Left renal cortex interstitium (tissue), 4 donors: ENCODE results near the gene RBM39. TPM values are rescaled to one million over a fixed set of nuclear protein-coding genes. Genes with fewer than 3 reads are reported as not detected.

Experiments
- polyA plus RNA-seq, 4 donors: library from polyadenylated mRNA; unstranded; fragments of 120-200 nt; gene quantifications; one replicate each; pipeline ENCODE4 v1.2.1, GENCODE V29; 2013; ENCODE audit not compliant: insufficient read length in 4 of 4

Gene RBM39
- polyA plus RNA-seq, 4 donors: 488 to 707 (median 633) TPM

Other genes starting within 250 kb of the RBM39 start
- gene C20orf173, start 212.6 kb downstream of the RBM39 start, polyA plus RNA-seq: under 1 TPM in 1 of 4 donors, not detected in 3; 0.19 TPM
- gene ERGIC3, start 200.2 kb downstream of the RBM39 start, polyA plus RNA-seq: 100 to 1,000 TPM; 346 to 382 (median 357) TPM
- gene SPAG4, start 126.4 kb downstream of the RBM39 start, polyA plus RNA-seq: 1 to 10 TPM; 3.1 to 5.3 (median 4.0) TPM
- 100 to 1,000 TPM; 170 to 221 (median 198) TPM for gene CPNE1, start 77.4 kb downstream of the RBM39 start, polyA plus RNA-seq
- gene RBM12, start 77.4 kb downstream of the RBM39 start, polyA plus RNA-seq: 100 to 1,000 TPM in 2 of 4 donors, 10 to 100 TPM in 2; 88.0 to 108 (median 97.7) TPM
- gene NFS1, start 42.9 kb downstream of the RBM39 start, polyA plus RNA-seq: 10 to 100 TPM; 28.4 to 36.2 (median 30.5) TPM
- gene ROMO1, start 42.9 kb downstream of the RBM39 start, polyA plus RNA-seq: 100 to 1,000 TPM in 1 of 4 donors, 10 to 100 TPM in 3; 56.9 to 132 (median 88.8) TPM
- 10 to 100 TPM; 31.3 to 43.0 (median 35.4) TPM for gene PHF20, start 29.8 kb upstream of the RBM39 start, polyA plus RNA-seq
- gene SCAND1, start 212.2 kb upstream of the RBM39 start, polyA plus RNA-seq: 10 to 100 TPM; 27.3 to 79.8 (median 53.3) TPM
- gene CNBD2, start 226.3 kb upstream of the RBM39 start, polyA plus RNA-seq: under 1 TPM; 0.49 to 0.87 (median 0.64) TPM